GM12891 (cell line): Measurements from ENCODE around the gene LGALS14.
"Not testable (repeated sequence)": the region's sequence is repeated elsewhere in the genome, so short reads cannot be mapped to it uniquely, and the experiment has no call there.

Source experiments
- POLR2A ChIP-seq: IDR thresholded peaks from 2 replicates; pipeline ENCODE4 v1.6.1; 2011; ENCODE audit warnings: low read depth, low read length, control low read depth
- POLR2AphosphoS5 ChIP-seq: IDR thresholded peaks from 2 replicates; pipeline ENCODE4 v1.6.1; 2011; ENCODE audit warnings: low read depth, low read length, control low read depth

GRCh38 chr19:39688637-39689036 is 15.6 kb upstream of the LGALS14 start:
- TF ChIP-seq POLR2AphosphoS5, POLR2A: not testable (repeated sequence)
